ENCODE results near the gene TGFBR3L. TPM values are rescaled to one million over a fixed set of nuclear protein-coding genes. Genes with fewer than 3 reads are reported as not detected.
A peak's percentile ranks its signal among the peaks of the same experiment; 100 is the strongest.

The TGFBR3L gene
- total and polyA plus RNA-seq, 4 donors: 0.25 to 0.77 TPM; not detected in 2

DNA sequence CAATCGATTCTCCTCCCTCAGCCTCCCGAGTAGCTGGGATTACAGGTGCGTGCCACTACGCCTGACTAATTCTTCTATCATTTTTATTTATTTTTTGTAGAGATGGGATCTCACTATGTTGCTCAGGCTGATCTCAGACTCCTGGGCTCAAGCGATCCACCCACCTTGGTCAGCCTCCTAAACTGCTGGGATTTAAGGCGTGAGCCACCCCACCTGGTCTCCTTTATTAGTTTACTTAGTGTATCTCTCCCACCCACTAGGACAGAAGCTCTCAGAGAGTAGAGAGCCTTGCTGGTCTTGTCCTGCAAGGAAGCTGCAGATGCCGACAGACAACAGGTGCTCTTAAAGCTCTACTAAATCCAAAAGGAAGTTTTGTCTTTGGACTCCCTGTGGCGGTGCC is 28.8 kb upstream of the TGFBR3L start:
- DNase-seq: no peak
- H3K4me1 ChIP-seq (ENCODE audit: control insufficient read depth in 5 of 5, insufficient read depth in 5 of 5, low read length in 5 of 5): no peaks in the 10 kb centered on the region
- WGBS, 2 donors: 87 to 91% methylated on average over 8 of the region's 8 CpGs
- no peak overlapping the region for H3K9ac ChIP-seq (ENCODE audit: insufficient read depth in 1 of 2, low read length in 2 of 2)
- no peaks in the 10 kb centered on the region for H3K27me3 ChIP-seq (ENCODE audit: control insufficient read depth in 3 of 3, insufficient read depth in 3 of 3, low read length in 2 of 3)
- TF ChIP-seq, protein P1, sequence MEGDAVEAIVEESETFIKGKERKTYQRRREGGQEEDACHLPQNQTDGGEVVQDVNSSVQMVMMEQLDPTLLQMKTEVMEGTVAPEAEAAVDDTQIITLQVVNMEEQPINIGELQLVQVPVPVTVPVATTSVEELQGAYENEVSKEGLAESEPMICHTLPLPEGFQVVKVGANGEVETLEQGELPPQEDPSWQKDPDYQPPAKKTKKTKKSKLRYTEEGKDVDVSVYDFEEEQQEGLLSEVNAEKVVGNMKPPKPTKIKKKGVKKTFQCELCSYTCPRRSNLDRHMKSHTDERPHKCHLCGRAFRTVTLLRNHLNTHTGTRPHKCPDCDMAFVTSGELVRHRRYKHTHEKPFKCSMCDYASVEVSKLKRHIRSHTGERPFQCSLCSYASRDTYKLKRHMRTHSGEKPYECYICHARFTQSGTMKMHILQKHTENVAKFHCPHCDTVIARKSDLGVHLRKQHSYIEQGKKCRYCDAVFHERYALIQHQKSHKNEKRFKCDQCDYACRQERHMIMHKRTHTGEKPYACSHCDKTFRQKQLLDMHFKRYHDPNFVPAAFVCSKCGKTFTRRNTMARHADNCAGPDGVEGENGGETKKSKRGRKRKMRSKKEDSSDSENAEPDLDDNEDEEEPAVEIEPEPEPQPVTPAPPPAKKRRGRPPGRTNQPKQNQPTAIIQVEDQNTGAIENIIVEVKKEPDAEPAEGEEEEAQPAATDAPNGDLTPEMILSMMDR (IDR thresholded peaks at IDR 0.05; ENCODE audit: control extremely low read depth, extremely low read depth): no peak
- no peak for ATAC-seq (ENCODE audit: insufficient read depth, low FRiP score)
- H3K4me3 ChIP-seq: no peak overlapping the region
- no peak overlapping the region for H3K27ac ChIP-seq (ENCODE audit: low read depth in 1 of 2, low read length in 1 of 2)
- H3K9me3 ChIP-seq (ENCODE audit: control insufficient read depth in 4 of 4, insufficient read depth in 3 of 4, low read length in 3 of 4): peaks cover 0 to 2% (median 0%) of the 10 kb centered on the region in 4 donors
- H3K36me3 ChIP-seq (ENCODE audit: control insufficient read depth in 4 of 4, insufficient read depth in 4 of 4, low read length in 4 of 4): no peaks in the 10 kb centered on the region

DNA sequence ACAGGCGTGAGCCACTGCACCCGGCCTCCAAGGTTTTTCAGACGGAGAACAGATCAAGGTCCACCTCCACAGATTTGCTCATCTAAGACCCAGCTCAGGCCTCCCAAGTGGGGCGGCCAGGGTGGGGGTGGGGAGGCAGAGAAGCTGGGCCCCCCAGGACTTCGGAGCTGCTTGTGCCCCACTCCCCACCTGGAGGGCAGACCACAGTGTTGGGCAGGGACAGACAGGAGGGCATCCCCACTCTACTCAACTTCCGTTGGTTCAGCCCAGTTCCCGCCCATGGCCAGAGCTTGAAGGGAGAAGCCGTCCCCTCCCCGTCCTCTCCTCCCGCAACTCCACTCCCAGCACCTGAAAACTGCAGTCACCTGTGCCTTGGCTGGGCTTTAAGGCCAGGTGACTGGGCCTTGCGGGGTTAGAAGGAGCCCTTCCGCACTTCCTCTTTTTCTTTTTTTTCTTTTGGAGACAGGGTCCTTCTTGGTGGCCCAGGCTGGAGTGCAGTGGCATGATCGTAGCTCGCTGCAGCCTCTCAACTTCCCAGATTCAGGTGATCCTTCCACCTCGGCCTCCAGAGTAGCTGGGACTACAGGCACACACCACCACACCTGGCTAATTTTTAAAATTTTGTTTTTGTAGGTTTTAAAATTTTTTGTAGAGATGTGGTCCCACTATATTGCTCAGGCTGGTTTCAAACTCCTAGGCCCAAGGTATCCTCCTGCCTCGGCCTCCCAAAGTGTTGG is 27.1 kb upstream of the TGFBR3L start:
- ATAC-seq (ENCODE audit: insufficient read depth, low FRiP score) (no peak), DNase-seq (no peak)
- H3K4me1 ChIP-seq (ENCODE audit: control insufficient read depth in 5 of 5, insufficient read depth in 5 of 5, low read length in 5 of 5): no peaks in the 10 kb centered on the region
- H3K9ac ChIP-seq (ENCODE audit: insufficient read depth in 1 of 2, low read length in 2 of 2): no peak overlapping the region
- 77 to 80% methylated on average over 16 of the region's 16 CpGs for WGBS, 2 donors
- no peak overlapping the region for H3K4me3 ChIP-seq
- H3K9me3 ChIP-seq (ENCODE audit: control insufficient read depth in 4 of 4, insufficient read depth in 3 of 4, low read length in 3 of 4): no peaks in the 10 kb centered on the region
- H3K27me3 ChIP-seq (ENCODE audit: control insufficient read depth in 3 of 3, insufficient read depth in 3 of 3, low read length in 2 of 3): no peaks in the 10 kb centered on the region
- no peak overlapping the region for H3K27ac ChIP-seq (ENCODE audit: low read depth in 1 of 2, low read length in 1 of 2)
- H3K36me3 ChIP-seq (ENCODE audit: control insufficient read depth in 4 of 4, insufficient read depth in 4 of 4, low read length in 4 of 4): no peaks in the 10 kb centered on the region
- TF ChIP-seq, protein P1 (IDR thresholded peaks at IDR 0.05; ENCODE audit: control extremely low read depth, extremely low read depth): no peak

DNA sequence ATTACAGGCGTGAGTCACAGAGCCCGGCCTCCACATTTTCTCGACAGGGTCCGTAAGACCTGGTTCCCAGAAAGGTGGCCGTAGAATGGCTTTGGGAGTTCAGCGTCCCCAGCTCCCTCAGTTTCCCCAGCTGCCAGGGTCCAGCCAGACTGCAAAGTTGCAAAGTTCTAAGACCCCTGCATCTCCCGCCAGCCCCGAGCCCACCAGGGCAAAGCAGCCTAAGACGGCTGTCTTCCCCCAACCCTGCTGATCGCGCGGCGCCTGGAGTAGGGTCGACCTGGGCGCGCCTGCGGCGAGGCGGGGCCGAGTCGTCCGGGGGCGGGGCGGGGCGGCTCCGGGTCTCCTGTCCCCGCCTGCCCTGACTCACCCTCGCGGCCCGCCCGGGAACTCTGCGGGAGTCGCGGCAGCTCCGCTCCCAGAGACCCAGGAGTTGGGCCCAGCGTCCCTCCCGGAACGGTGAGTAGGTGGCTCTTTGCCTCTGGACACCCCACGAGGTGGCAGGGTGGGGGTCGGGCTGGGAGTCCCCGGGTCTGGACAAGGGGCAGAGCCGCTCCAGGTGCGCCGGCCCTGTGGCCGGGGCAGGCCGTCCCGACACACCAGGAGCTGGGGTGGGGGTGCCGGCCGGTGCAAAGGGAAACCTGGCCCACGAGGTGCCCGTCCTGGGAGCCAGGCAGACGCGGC is 26.3 kb upstream of the TGFBR3L start, which contains the start of gene LRRC8E:
LRRC8E (plus strand) TSS at position 366 of the 681 bp plus-strand sequence. CDS start 7,094 bp downstream, outside the sequence.
- Histone ChIP-seq H3K27ac (ENCODE audit: low read depth in 1 of 2, low read length in 1 of 2) (no peak within 1 kb of the TSS), H3K9me3 (ENCODE audit: control insufficient read depth in 4 of 4, insufficient read depth in 3 of 4, low read length in 3 of 4) (no peaks in the 10 kb centered on the region), H3K27me3 (ENCODE audit: control insufficient read depth in 3 of 3, insufficient read depth in 3 of 3, low read length in 2 of 3) (no peaks in the 10 kb centered on the region), H3K4me1 (ENCODE audit: control insufficient read depth in 5 of 5, insufficient read depth in 5 of 5, low read length in 5 of 5) (no peaks in the 10 kb centered on the region), H3K36me3 (ENCODE audit: control insufficient read depth in 4 of 4, insufficient read depth in 4 of 4, low read length in 4 of 4) (no peaks in the 10 kb centered on the region), H3K4me3 (peak within 1 kb of the TSS; percentile 18), H3K9ac (ENCODE audit: insufficient read depth in 1 of 2, low read length in 2 of 2) (no peak within 1 kb of the TSS)
- ATAC-seq (ENCODE audit: insufficient read depth, low FRiP score): peak; percentile 86
- 8 to 9% methylated on average over 51 to 53 of the region's 53 CpGs for WGBS, 2 donors
- DNase-seq: peak; percentile 42 to 55 (median 46)
- TF ChIP-seq, protein P1 (IDR thresholded peaks at IDR 0.05; ENCODE audit: control extremely low read depth, extremely low read depth): no peak

Measured in lung (tissue), 12 donors.